H9 (cell line): Measurements from ENCODE around the gene CD4. TPM values are rescaled to one million over a fixed set of nuclear protein-coding genes. Genes with fewer than 3 reads are reported as not detected.
A peak's percentile ranks its signal among the peaks of the same experiment; 100 is the strongest.

ENCODE experiments used
- DNase-seq: peaks from one replicate; pipeline ENCODE4 v3.0.0-alpha.2; 2017
- H2AFZ ChIP-seq: one replicate; pipeline ENCODE4 v1.6.1; 2013; ENCODE audit warnings: mild to moderate bottlenecking, low read length, control low read depth, moderate library complexity
- H2AK5ac ChIP-seq: 2 replicates; pipeline ENCODE4 v1.6.1; 2013; ENCODE audit warnings: low read length, control low read depth, mixed read lengths; ENCODE audit not compliant: insufficient read length
- H2BK120ac ChIP-seq: one replicate; pipeline ENCODE4 v1.6.1; 2013; ENCODE audit warnings: low read depth, mild to moderate bottlenecking, low read length, control low read depth, inconsistent platforms; ENCODE audit not compliant: poor library complexity, severe bottlenecking
- H2BK12ac ChIP-seq: 2 replicates; pipeline ENCODE4 v1.6.1; 2013; ENCODE audit warnings: low read length, control low read depth, mixed read lengths, low read depth; ENCODE audit not compliant: insufficient read length
- H2BK15ac ChIP-seq: 2 replicates; pipeline ENCODE4 v1.6.1; 2013; ENCODE audit warnings: low read depth, low read length, control low read depth
- H2BK20ac ChIP-seq: one replicate; pipeline ENCODE4 v1.6.1; 2013; ENCODE audit warnings: low read depth, mild to moderate bottlenecking, low read length, control low read depth, inconsistent platforms; ENCODE audit not compliant: poor library complexity, severe bottlenecking
- H2BK5ac ChIP-seq: 2 replicates; pipeline ENCODE4 v1.6.1; 2013; ENCODE audit warnings: low read length, control low read depth, mixed read lengths; ENCODE audit not compliant: insufficient read length
- H3K14ac ChIP-seq: 2 replicates; pipeline ENCODE4 v1.6.1; 2013; ENCODE audit warnings: low read length, control low read depth; ENCODE audit not compliant: insufficient read depth
- H3K18ac ChIP-seq: 2 replicates; pipeline ENCODE4 v1.6.1; 2013; ENCODE audit warnings: low read depth, mild to moderate bottlenecking, mixed read lengths, low read length, control low read depth; ENCODE audit not compliant: insufficient read length
- H3K23ac ChIP-seq: 2 replicates; pipeline ENCODE4 v1.6.1; 2013; ENCODE audit warnings: low read length, control low read depth, mixed read lengths, low read depth; ENCODE audit not compliant: insufficient read length
- H3K23me2 ChIP-seq: 2 replicates; pipeline ENCODE4 v1.6.1; 2013; ENCODE audit warnings: low read depth, mild to moderate bottlenecking, mixed read lengths, low read length, control low read depth; ENCODE audit not compliant: insufficient read length, poor library complexity, severe bottlenecking
- H3K27ac ChIP-seq: 2 replicates; pipeline ENCODE4 v1.5.1; 2013; ENCODE audit warnings: low read length, control low read depth, mixed read lengths, low read depth; ENCODE audit not compliant: insufficient read length
- H3K27me3 ChIP-seq: 2 replicates; pipeline ENCODE4 v1.6.1; 2013; ENCODE audit warnings: low read length, control low read depth, inconsistent platforms; ENCODE audit not compliant: insufficient read depth
- H3K4ac ChIP-seq: 2 replicates; pipeline ENCODE4 v1.6.1; 2013; ENCODE audit warnings: low read depth, mild to moderate bottlenecking, control low read depth, inconsistent platforms, low read length, moderate library complexity
- H3K4me1 ChIP-seq: 2 replicates; pipeline ENCODE4 v1.6.1; 2013; ENCODE audit warnings: low read length, control low read depth, inconsistent platforms; ENCODE audit not compliant: insufficient read depth
- H3K4me2 ChIP-seq: 2 replicates; pipeline ENCODE4 v1.6.1; 2013; ENCODE audit warnings: low read length, control low read depth, mixed read lengths; ENCODE audit not compliant: insufficient read length, insufficient read depth
- H3K56ac ChIP-seq: 2 replicates; pipeline ENCODE4 v1.6.1; 2013; ENCODE audit warnings: low read depth, mild to moderate bottlenecking, mixed read lengths, low read length, control low read depth; ENCODE audit not compliant: insufficient read length
- H3K79me1 ChIP-seq: 2 replicates; pipeline ENCODE4 v1.6.1; 2013; ENCODE audit warnings: low read depth, mild to moderate bottlenecking, moderate library complexity, low read length, control low read depth, inconsistent platforms; ENCODE audit not compliant: insufficient read depth, poor library complexity, severe bottlenecking
- H3K79me2 ChIP-seq: 2 replicates; pipeline ENCODE4 v1.6.1; 2013; ENCODE audit warnings: low read length, control low read depth, inconsistent platforms; ENCODE audit not compliant: insufficient read depth
- H3K9ac ChIP-seq: 2 replicates; pipeline ENCODE4 v1.6.1; 2013; ENCODE audit warnings: low read length, control low read depth, mixed read lengths; ENCODE audit not compliant: insufficient read length; ENCODE audit errors: extremely low read depth
- H3K9me3 ChIP-seq: one replicate; pipeline ENCODE4 v1.6.1; 2013; ENCODE audit warnings: low read depth, low read length, inconsistent platforms; ENCODE audit not compliant: control insufficient read depth
- H3T11ph ChIP-seq: one replicate; pipeline ENCODE4 v1.6.1; 2013; ENCODE audit warnings: mild to moderate bottlenecking, low read length, control low read depth, inconsistent platforms
- H4K20me1 ChIP-seq: one replicate; pipeline ENCODE4 v1.6.1; 2013; ENCODE audit not compliant: control insufficient read depth, insufficient read length, insufficient read depth
- H4K5ac ChIP-seq: 2 replicates; pipeline ENCODE4 v1.6.1; 2013; ENCODE audit warnings: low read depth, mild to moderate bottlenecking, mixed read lengths, low read length, control low read depth; ENCODE audit not compliant: insufficient read length
- H4K8ac ChIP-seq: replicated peaks from 2 replicates; pipeline ENCODE4 v1.6.1; 2013; ENCODE audit warnings: low read length, control low read depth, mixed read lengths, low read depth; ENCODE audit not compliant: insufficient read length
- H4K91ac ChIP-seq: 2 replicates; pipeline ENCODE4 v1.6.1; 2013; ENCODE audit warnings: low read depth, mild to moderate bottlenecking, moderate library complexity, mixed read lengths, low read length, control low read depth; ENCODE audit not compliant: insufficient read length
- H3K27ac Mint-ChIP-seq, 3 experiments: 2 replicates in 2 of 3; 3 replicates in 1 of 3; pipeline ENCODE4 v1.8.0; 2020 to 2021; ENCODE audit warnings: mixed read lengths in 3 of 3, mild to moderate bottlenecking in 1 of 3, moderate library complexity in 1 of 3
- H3K27me3 Mint-ChIP-seq: 2 replicates; pipeline ENCODE4 v1.8.0; 2021; ENCODE audit warnings: low read depth, mild to moderate bottlenecking, moderate library complexity, mixed read lengths
- H3K36me3 Mint-ChIP-seq, 3 experiments: 2 replicates in 2 of 3; 3 replicates in 1 of 3; pipeline ENCODE4 v1.8.0; 2020 to 2021; ENCODE audit warnings: low read depth in 3 of 3, mixed read lengths in 3 of 3; ENCODE audit not compliant: insufficient read depth in 1 of 3
- H3K4me1 Mint-ChIP-seq, 2 experiments: 2 replicates each; pipeline ENCODE4 v1.8.0; 2020; ENCODE audit warnings: mixed read lengths in 2 of 2
- H3K4me3 Mint-ChIP-seq, 2 experiments: 2 replicates in 1 of 2; 3 replicates in 1 of 2; pipeline ENCODE4 v1.8.0; 2020 to 2021; ENCODE audit warnings: mild to moderate bottlenecking in 2 of 2, mixed read lengths in 2 of 2, moderate library complexity in 1 of 2
- H3K9me3 Mint-ChIP-seq, 2 experiments: 2 replicates in 1 of 2; 3 replicates in 1 of 2; pipeline ENCODE4 v1.8.0; 2020; ENCODE audit warnings: mild to moderate bottlenecking in 2 of 2, mixed read lengths in 2 of 2, moderate library complexity in 1 of 2
- WGBS: extraction: QIAGEN DNeasy Blood & Tissue Kit; methylation state at CpG from one replicate; pipeline ENCODE4 v1.1.7; 2013; ENCODE audit warnings: missing lambda C conversion rate, low lambda C conversion rate, mixed read lengths; ENCODE audit not compliant: insufficient read length; ENCODE audit errors: extremely low coverage; 5-methylcytosine and 5-hydroxymethylcytosine counted together
- total RNA-seq: library from RNA; stranded (reverse); gene quantifications from 2 replicates; pipeline ENCODE4 v1.2.1, GENCODE V29; 2021
- TF ChIP-seq, protein P1 (sequence below): fragments of 200-600 bp; sonication (generic); conservative IDR thresholded peaks from 3 replicates; pipeline ENCODE4 v1.8.0; 2021; ENCODE audit warnings: antibody characterized with exemption, mild to moderate bottlenecking

CD4 gene
- total RNA-seq, 1 experiment from 2014 or later = 1.1 TPM

- H3K36me3 Mint-ChIP-seq = peaks cover 0 to 3% (median 0%) of the 10 kb centered on the region in 3 experiments; a peak in 1 of 7 replicates
- Histone ChIP-seq H2BK12ac (no peak overlapping the region), H2BK15ac (no peak overlapping the region), H4K20me1 (no peaks in the 10 kb centered on the region), H3K56ac (no peak overlapping the region), H3K4ac (no peak overlapping the region), H2BK120ac (no peak overlapping the region), H4K8ac (no peak overlapping the region), H3K79me1 (no peaks in the 10 kb centered on the region), H3K79me2 (no peaks in the 10 kb centered on the region), H2BK5ac (no peak overlapping the region), H3K4me1 (peaks cover 7% of the 10 kb centered on the region; the same call in 1 of the 2 replicates), H3K23ac (no peak overlapping the region), H3K4me2 (peak overlapping the region; percentile 17), H3K9ac (no peak overlapping the region), H3K9me3 (no peaks in the 10 kb centered on the region), H3K27ac (no peak overlapping the region), H2AK5ac (no peak overlapping the region), H4K5ac (no peak overlapping the region), H3K27me3 (peaks cover 4% of the 10 kb centered on the region; the same call in 1 of the 2 replicates), H3K14ac (no peak overlapping the region), H4K91ac (no peak overlapping the region), H3T11ph (no peak overlapping the region), H2BK20ac (no peak overlapping the region), H2AFZ (no peak overlapping the region), H3K23me2 (peaks cover 8% of the 10 kb centered on the region), H3K18ac (no peak overlapping the region)
- H3K4me1 Mint-ChIP-seq = peaks cover 49% of the 10 kb centered on the region in 2 experiments
- peak; percentile 94 for DNase-seq
- WGBS = no CpG with 5 or more reads among the region's 10 CpGs
- H3K27me3 Mint-ChIP-seq = peaks cover 68% of the 10 kb centered on the region
- peak overlapping the region in 2 of 3 experiments; percentile 74 to 96; a peak in 2 of 7 replicates for H3K27ac Mint-ChIP-seq
- peaks cover 0 to 2% of the 10 kb centered on the region in 2 experiments; a peak in 1 of 5 replicates for H3K9me3 Mint-ChIP-seq
- TF ChIP-seq, protein P1, sequence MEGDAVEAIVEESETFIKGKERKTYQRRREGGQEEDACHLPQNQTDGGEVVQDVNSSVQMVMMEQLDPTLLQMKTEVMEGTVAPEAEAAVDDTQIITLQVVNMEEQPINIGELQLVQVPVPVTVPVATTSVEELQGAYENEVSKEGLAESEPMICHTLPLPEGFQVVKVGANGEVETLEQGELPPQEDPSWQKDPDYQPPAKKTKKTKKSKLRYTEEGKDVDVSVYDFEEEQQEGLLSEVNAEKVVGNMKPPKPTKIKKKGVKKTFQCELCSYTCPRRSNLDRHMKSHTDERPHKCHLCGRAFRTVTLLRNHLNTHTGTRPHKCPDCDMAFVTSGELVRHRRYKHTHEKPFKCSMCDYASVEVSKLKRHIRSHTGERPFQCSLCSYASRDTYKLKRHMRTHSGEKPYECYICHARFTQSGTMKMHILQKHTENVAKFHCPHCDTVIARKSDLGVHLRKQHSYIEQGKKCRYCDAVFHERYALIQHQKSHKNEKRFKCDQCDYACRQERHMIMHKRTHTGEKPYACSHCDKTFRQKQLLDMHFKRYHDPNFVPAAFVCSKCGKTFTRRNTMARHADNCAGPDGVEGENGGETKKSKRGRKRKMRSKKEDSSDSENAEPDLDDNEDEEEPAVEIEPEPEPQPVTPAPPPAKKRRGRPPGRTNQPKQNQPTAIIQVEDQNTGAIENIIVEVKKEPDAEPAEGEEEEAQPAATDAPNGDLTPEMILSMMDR = no peak
- H3K4me3 Mint-ChIP-seq = peak overlapping the region; percentile 17 to 72; a peak in 2 of 5 replicates
Measured at GRCh38 chr12:6818222-6818621, 28.9 kb downstream of the CD4 start.
